Measurements from ENCODE around the gene TPBGL. TPM values are rescaled to one million over a fixed set of nuclear protein-coding genes. Genes with fewer than 3 reads are reported as not detected.

TPBGL gene
- total and polyA plus RNA-seq, 2 donors (not counting 3 experiments of a cell fraction or from before 2014, with no cell fraction given): not detected

GRCh38 chr11:75276186-75276585 is 35.6 kb downstream of the TPBGL start:
- H3K27me3 ChIP-seq (ENCODE audit: control insufficient read depth in 2 of 2, insufficient read depth in 2 of 2, low read length in 2 of 2): no peaks in the 10 kb centered on the region
- H2AFZ ChIP-seq (ENCODE audit: low read depth, low read length): no peak overlapping the region
- H3K4me1 ChIP-seq (ENCODE audit: control insufficient read depth, extremely low read depth, insufficient read depth, low read length): peaks cover 27% of the 10 kb centered on the region
- H3K36me3 ChIP-seq (ENCODE audit: control insufficient read depth in 2 of 2, extremely low read depth in 1 of 2, insufficient read depth in 2 of 2, low read length in 2 of 2): peaks cover 9 to 54% of the 10 kb centered on the region in 2 experiments
- H4K20me1 ChIP-seq (replicated peaks; ENCODE audit: control insufficient read depth, extremely low read depth, insufficient read depth, low read length): no peaks in the 10 kb centered on the region
- ChIA-PET POLR2A (no interaction called here), CTCF (interaction anchor here (0.8 to 2.3 kb wide), 10 partner anchors 8 to 132 kb away, joined by 3 to 15 read pairs (median 4); no protein-coding TSS in a partner anchor)
- dilution Hi-C loops (cut with MboI; ENCODE audit: extremely low pct_ligation_motif_present, low sequenced_read_pairs) (no loop called here), intact Hi-C loops (cut with micrococcal nuclease) (no loop called here)
- H3K9me3 ChIP-seq (replicated peaks; ENCODE audit: control insufficient read depth, insufficient read depth, low read length): no peaks in the 10 kb centered on the region
- H3K27ac ChIP-seq (ENCODE audit: insufficient read depth, low read depth, low read length): peak overlapping the region; percentile 10
- peak; percentile 31 for FAIRE-seq
- TF ChIP-seq CTCF (IDR thresholded peaks at IDR 0.05; ENCODE audit: extremely low read depth in 1 of 2, insufficient read depth in 1 of 2, low read depth in 1 of 2, low read length in 2 of 2) (no peak), POLR2AphosphoS5 (IDR thresholded peaks at IDR 0.05; ENCODE audit: insufficient read depth, low read depth, low read length) (no peak), FOS (IDR thresholded peaks at IDR 0.05; ENCODE audit: borderline replicate concordance, insufficient read depth, low read length) (no peak), MYC (IDR thresholded peaks at IDR 0.05; ENCODE audit: low read depth, low read length) (no peak), GATA2 (IDR thresholded peaks at IDR 0.05; ENCODE audit: insufficient read depth, insufficient read length, low read depth, low read length) (no peak), EZH2 (IDR thresholded peaks at IDR 0.05; ENCODE audit: borderline replicate concordance, low read depth, low read length, severe bottlenecking) (no peak), MAX (IDR thresholded peaks at IDR 0.05; ENCODE audit: insufficient read depth, insufficient read length) (no peak), POLR2A (IDR thresholded peaks at IDR 0.05; ENCODE audit: low read depth, low read length) (no peak), JUN (IDR thresholded peaks at IDR 0.05; ENCODE audit: borderline replicate concordance, insufficient read depth, insufficient read length, low read depth) (no peak)
- no peak overlapping the region for H3K4me3 ChIP-seq (replicated peaks in 1 of 3; ENCODE audit: insufficient read depth in 1 of 3, low read depth in 1 of 3, low read length in 3 of 3)
- no peak overlapping the region for H3K4me2 ChIP-seq (ENCODE audit: insufficient read depth, low read length)
- no TSS peak for BruUV-seq (replicated peaks)
- H3K9me1 ChIP-seq (replicated peaks; ENCODE audit: control insufficient read depth, extremely low read depth, insufficient read depth, low read length): no peaks in the 10 kb centered on the region
- DNase-seq (ENCODE audit: low read depth, low spot score): peak; percentile 22
- H3K9ac ChIP-seq (replicated peaks; ENCODE audit: extremely low read depth, insufficient read depth, low read length): no peak overlapping the region
- H3K79me2 ChIP-seq (ENCODE audit: control insufficient read depth, insufficient read depth, low read length): no peaks in the 10 kb centered on the region

Data from endothelial cell of umbilical vein (primary cell).